GF-D8 (cell line): ENCODE measurements around the gene RCOR1.
A peak's percentile ranks its signal among the peaks of the same experiment; 100 is the strongest.
"Not testable (repeated sequence)": the region's sequence is repeated elsewhere in the genome, so short reads cannot be mapped to it uniquely, and the experiment has no call there.

Experiments
- DNase-seq: peaks from one replicate; lab custom pipeline; 2025; lab: John Stamatoyannopoulos, UW

Gene RCOR1

GRCh38 chr14:102751088-102751487 is 158.6 kb downstream of the RCOR1 start:
- DNase-seq = no peak

GRCh38 chr14:102752239-102752847 is 159.9 kb downstream of the RCOR1 start:
- DNase-seq = no peak

GRCh38 chr14:102754370-102755262 is 162.2 kb downstream of the RCOR1 start:
- no peak for DNase-seq

- no peak for DNase-seq
These were observed 165.2 kb downstream of the RCOR1 start for GRCh38 chr14:102757646-102758045.

- no peak for DNase-seq
These were observed 165.6 kb downstream of the RCOR1 start for GRCh38 chr14:102758087-102758486.

GRCh38 chr14:102759456-102760187 is 167.2 kb downstream of the RCOR1 start:
- no peak for DNase-seq

- DNase-seq = no peak
These were observed 168.2 kb downstream of the RCOR1 start for GRCh38 chr14:102760496-102761193.

- no peak for DNase-seq
These were observed 168.8 kb downstream of the RCOR1 start for GRCh38 chr14:102761206-102761605.

- no peak for DNase-seq
These were observed 171.8 kb downstream of the RCOR1 start for GRCh38 chr14:102764220-102764671.

GRCh38 chr14:102765770-102766169 is 173.3 kb downstream of the RCOR1 start:
- not testable (repeated sequence) for DNase-seq

- DNase-seq = peak; percentile 54
These were observed 176.0 kb downstream of the RCOR1 start for GRCh38 chr14:102768223-102769048.

GRCh38 chr14:102769049-102769327 is 176.5 kb downstream of the RCOR1 start:
- DNase-seq = no peak

GRCh38 chr14:102770147-102771123 is 178.0 kb downstream of the RCOR1 start:
- DNase-seq = no peak

GRCh38 chr14:102771144-102771543 is 178.7 kb downstream of the RCOR1 start:
- DNase-seq = no peak

GRCh38 chr14:102772781-102773570 is 180.5 kb downstream of the RCOR1 start:
- DNase-seq = no peak

GRCh38 chr14:102774391-102775153 is 182.1 kb downstream of the RCOR1 start:
- no peak for DNase-seq

GRCh38 chr14:102775855-102776760 is 183.7 kb downstream of the RCOR1 start:
- no peak for DNase-seq
